B cell (primary cell): ENCODE measurements around the gene KLHL33. TPM values are rescaled to one million over a fixed set of nuclear protein-coding genes. Genes with fewer than 3 reads are reported as not detected.

ENCODE experiments used
- ATAC-seq: fragments of 200-7000 bp; cut with Tn5 transposase; one replicate; pipeline ENCODE4 v1.10.0; 2021; ENCODE audit warnings: low read depth, mild to moderate bottlenecking, moderate number of reproducible peaks, moderate library complexity
- CTCF ChIA-PET: fragments of 350-600 bp; sonication (Branson Sonifier 250); formaldehyde crosslinking; loops from one replicate; lab custom pipeline; 2021; ENCODE audit warnings: antibody characterized with exemption, inconsistent platforms; lab: Charles Lee
- POLR2A ChIA-PET: fragments of 350-600 bp; sonication (Branson Sonifier 250); formaldehyde crosslinking; loops from one replicate; lab custom pipeline; 2021; ENCODE audit warnings: antibody characterized with exemption; lab: Charles Lee
- DNase-seq: peaks from one replicate; pipeline ENCODE4 v3.0.0; 2013
- H2AFZ ChIP-seq: 2 replicates; pipeline ENCODE4 v1.6.1; 2012; ENCODE audit warnings: mild to moderate bottlenecking, low read depth, low read length; ENCODE audit not compliant: insufficient read depth, poor library complexity, severe bottlenecking
- H3K27ac ChIP-seq, 2 donors: 1 replicate in 1 of 2; 2 replicates in 1 of 2; pipeline ENCODE4 v1.5.1; 2012 to 2013; ENCODE audit warnings: low read length in 2 of 2, mild to moderate bottlenecking in 2 of 2, moderate library complexity in 1 of 2
- H3K27me3 ChIP-seq, 4 experiments: fragments of 200-600 bp in 1 of 4; sonication (generic) in 1 of 4; replicated peaks in 1 of 4; 1 replicate in 2 of 4; 2 replicates in 2 of 4; pipeline versions ENCODE4 v1.6.1 to v1.7.0; 2013 to 2016; ENCODE audit warnings: low read length in 3 of 4, mild to moderate bottlenecking in 2 of 4, mixed read lengths in 1 of 4, moderate library complexity in 1 of 4; ENCODE audit not compliant: insufficient read depth in 4 of 4, control insufficient read depth in 3 of 4; ENCODE audit errors: control extremely low read depth in 1 of 4
- H3K36me3 ChIP-seq, 2 experiments: replicated peaks in 1 of 2; 1 replicate in 1 of 2; 2 replicates in 1 of 2; pipeline versions ENCODE4 v1.6.1 to v1.7.1; 2013; ENCODE audit warnings: low read length in 1 of 2; ENCODE audit not compliant: insufficient read depth in 2 of 2, control insufficient read depth in 1 of 2; ENCODE audit errors: control extremely low read depth in 1 of 2, extremely low read depth in 1 of 2
- H3K4me1 ChIP-seq, 2 donors: fragments of 200-600 bp in 1 of 2; sonication (generic) in 1 of 2; 1 replicate in 1 of 2; 2 replicates in 1 of 2; pipeline versions ENCODE4 v1.5.1 to v1.6.1; 2013 to 2017; ENCODE audit warnings: low read length in 2 of 2; ENCODE audit not compliant: control insufficient read depth in 2 of 2, insufficient read depth in 2 of 2
- H3K4me2 ChIP-seq: replicated peaks from 2 replicates; pipeline ENCODE3; 2012; ENCODE audit warnings: mild to moderate bottlenecking, low read depth, low read length; ENCODE audit not compliant: poor library complexity, severe bottlenecking
- H3K4me3 ChIP-seq, 5 experiments: fragments of 200-600 bp in 1 of 5; sonication (generic) in 1 of 5; 1 replicate in 3 of 5; 2 replicates in 2 of 5; pipeline versions ENCODE4 v1.5.1 to v1.7.0; 2011 to 2016; ENCODE audit warnings: low read length in 4 of 5, mild to moderate bottlenecking in 4 of 5, low read depth in 2 of 5, control low read depth in 1 of 5, moderate library complexity in 1 of 5; ENCODE audit not compliant: insufficient read depth in 1 of 5; ENCODE audit errors: control extremely low read depth in 1 of 5, extremely low read depth in 1 of 5
- H3K79me2 ChIP-seq: fragments of 200-600 bp; sonication (generic); one replicate; pipeline ENCODE4 v1.6.0; 2016; ENCODE audit warnings: low read length; ENCODE audit not compliant: control insufficient read depth, insufficient read depth
- H3K9ac ChIP-seq: fragments of 200-600 bp; sonication (generic); 2 replicates; pipeline ENCODE4 v1.6.1; 2017; ENCODE audit warnings: mild to moderate bottlenecking, low read length, moderate library complexity
- H3K9me3 ChIP-seq, 3 donors: one replicate each; pipeline versions ENCODE4 v1.6.1 to v1.7.1; 2013; ENCODE audit warnings: low read length in 2 of 3; ENCODE audit not compliant: control insufficient read depth in 2 of 3, insufficient read depth in 1 of 3; ENCODE audit errors: control extremely low read depth in 1 of 3
- H4K20me1 ChIP-seq: 2 replicates; pipeline ENCODE4 v1.6.0; 2012; ENCODE audit warnings: mild to moderate bottlenecking, low read length; ENCODE audit not compliant: insufficient read depth, control insufficient read depth, poor library complexity, severe bottlenecking
- H3K27ac Mint-ChIP-seq: one replicate; pipeline ENCODE4 v1.8.0; 2021; ENCODE audit warnings: mixed read lengths
- H3K27me3 Mint-ChIP-seq: one replicate; pipeline ENCODE4 v1.8.0; 2021; ENCODE audit warnings: mixed read lengths
- H3K4me1 Mint-ChIP-seq: one replicate; pipeline ENCODE4 v1.8.0; 2021; ENCODE audit warnings: mixed read lengths
- H3K4me3 Mint-ChIP-seq: one replicate; pipeline ENCODE4 v1.8.0; 2021; ENCODE audit warnings: mixed read lengths
- H3K9me3 Mint-ChIP-seq: one replicate; pipeline ENCODE4 v1.8.0; 2022; ENCODE audit warnings: mixed read lengths; ENCODE audit not compliant: insufficient read depth
- EZH2 ChIP-seq: IDR thresholded peaks from 2 replicates; pipeline ENCODE4 v1.6.1; 2012; ENCODE audit warnings: borderline replicate concordance, low read depth, mild to moderate bottlenecking, moderate library complexity, low read length; ENCODE audit not compliant: insufficient read depth, poor library complexity, severe bottlenecking
- WGBS: methylation state at CpG from one replicate; pipeline ENCODE4 v1.1.5; 2013; ENCODE audit warnings: missing lambda C conversion rate; ENCODE audit not compliant: insufficient coverage; 5-methylcytosine and 5-hydroxymethylcytosine counted together
- intact Hi-C: fragments of 100-400 bp; cut with micrococcal nuclease; formaldehyde crosslinking; loops from one replicate; pipeline ENCODE4 v1.10.0; 2022
- polyA minus RNA-seq: library from RNA; depleted of rRNA, polyadenylated mRNA; stranded (reverse); fragments of >200 nt; gene quantifications from 2 replicates; pipeline ENCODE4 v1.2.3, GENCODE V29; 2012
- polyA plus RNA-seq: library from polyadenylated mRNA; depleted of rRNA; stranded (reverse); fragments of >200 nt; gene quantifications from 2 replicates; pipeline ENCODE4 v1.2.3, GENCODE V29; 2012
- total RNA-seq, 2 donors: library from RNA; stranded (reverse); fragments of 120-200 nt in 1 of 2; gene quantifications; 1 replicate in 1 of 2; 2 replicates in 1 of 2; pipeline versions ENCODE4 v1.2.3 to v1.2.4, GENCODE V29; 2013 to 2022
- TF ChIP-seq, protein P1 (sequence below): fragments of 200-600 bp; IDR thresholded peaks from one replicate; pipeline ENCODE4 v1.8.0; 2022; ENCODE audit warnings: antibody characterized with exemption, mild to moderate bottlenecking

Gene KLHL33
- total RNA-seq (0.20 and 0.27 TPM in 2 replicates), polyA plus RNA-seq (0.25 and 0.36 TPM in 2 replicates), polyA minus RNA-seq (0.77 and 0.86 TPM in 2 replicates)
- 0.51 TPM for total RNA-seq (2013)

- H3K9ac ChIP-seq, result no peak within 1 kb of the TSS
- WGBS, result 90% methylated on average over 17 of the region's 17 CpGs
- POLR2A ChIA-PET, result no interaction called here
- intact Hi-C loops, result no loop called here
- peaks cover 2% of the 10 kb centered on the region for H3K9me3 Mint-ChIP-seq
- no peaks in the 10 kb centered on the region for H3K27me3 ChIP-seq
- no peaks in the 10 kb centered on the region for H4K20me1 ChIP-seq
- no peak within 1 kb of the TSS for H3K4me3 ChIP-seq
- CTCF ChIA-PET, result interaction anchor here (3.4 kb wide), 1 partner anchor 20 kb away, joined by 16 read pairs; no protein-coding TSS in a partner anchor
- peaks cover 45% of the 10 kb centered on the region for H3K4me1 Mint-ChIP-seq
- peaks cover 34 to 53% of the 10 kb centered on the region in 2 donors for H3K4me1 ChIP-seq
- no peak for DNase-seq
- no peaks in the 10 kb centered on the region for H3K27me3 Mint-ChIP-seq
- no peaks in the 10 kb centered on the region for H3K36me3 ChIP-seq
- no peak for ATAC-seq
- no peak within 1 kb of the TSS for H3K4me2 ChIP-seq
- H3K27ac Mint-ChIP-seq, result no peak within 1 kb of the TSS
- H3K79me2 ChIP-seq, result no peaks in the 10 kb centered on the region
- H3K4me3 Mint-ChIP-seq, result peak within 1 kb of the TSS; percentile 16
- TF ChIP-seq EZH2, result no peak
- TF ChIP-seq, protein P1, sequence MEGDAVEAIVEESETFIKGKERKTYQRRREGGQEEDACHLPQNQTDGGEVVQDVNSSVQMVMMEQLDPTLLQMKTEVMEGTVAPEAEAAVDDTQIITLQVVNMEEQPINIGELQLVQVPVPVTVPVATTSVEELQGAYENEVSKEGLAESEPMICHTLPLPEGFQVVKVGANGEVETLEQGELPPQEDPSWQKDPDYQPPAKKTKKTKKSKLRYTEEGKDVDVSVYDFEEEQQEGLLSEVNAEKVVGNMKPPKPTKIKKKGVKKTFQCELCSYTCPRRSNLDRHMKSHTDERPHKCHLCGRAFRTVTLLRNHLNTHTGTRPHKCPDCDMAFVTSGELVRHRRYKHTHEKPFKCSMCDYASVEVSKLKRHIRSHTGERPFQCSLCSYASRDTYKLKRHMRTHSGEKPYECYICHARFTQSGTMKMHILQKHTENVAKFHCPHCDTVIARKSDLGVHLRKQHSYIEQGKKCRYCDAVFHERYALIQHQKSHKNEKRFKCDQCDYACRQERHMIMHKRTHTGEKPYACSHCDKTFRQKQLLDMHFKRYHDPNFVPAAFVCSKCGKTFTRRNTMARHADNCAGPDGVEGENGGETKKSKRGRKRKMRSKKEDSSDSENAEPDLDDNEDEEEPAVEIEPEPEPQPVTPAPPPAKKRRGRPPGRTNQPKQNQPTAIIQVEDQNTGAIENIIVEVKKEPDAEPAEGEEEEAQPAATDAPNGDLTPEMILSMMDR, result no peak
- no peak within 1 kb of the TSS for H2AFZ ChIP-seq
- H3K9me3 ChIP-seq, result peaks cover 0 to 12% (median 3%) of the 10 kb centered on the region in 3 donors
- H3K27ac ChIP-seq, result no peak within 1 kb of the TSS
These were observed at the start of gene KLHL33 for GRCh38 chr14:20435582-20436362. Gene KLHL33 (minus strand): TSS chr14:20436166. CDS start chr14:20435811, 355 bp downstream.

DNA sequence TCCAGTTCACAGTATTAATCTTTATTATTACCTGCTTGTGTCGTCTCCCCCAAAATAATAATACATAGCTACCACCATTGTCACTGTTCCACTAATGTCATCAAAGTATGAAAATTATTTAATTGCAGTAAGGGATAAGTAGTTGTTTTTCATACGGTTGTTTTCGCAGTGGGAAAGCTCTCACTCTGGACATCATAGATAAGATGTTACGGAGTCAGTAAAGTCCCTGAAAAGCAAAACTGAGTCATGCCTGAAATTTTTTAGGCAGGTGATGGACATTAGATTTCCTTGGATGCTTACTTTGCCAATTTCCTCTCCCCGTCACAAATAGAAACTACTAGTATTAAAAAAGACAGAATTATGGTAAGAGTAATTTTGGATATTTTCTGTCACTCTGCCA lies 46.4 kb upstream of the KLHL33 start:
- intact Hi-C loops, result no loop called here
- peaks cover 20 to 21% of the 10 kb centered on the region in 2 donors for H3K4me1 ChIP-seq
- no peaks in the 10 kb centered on the region for H4K20me1 ChIP-seq
- DNase-seq (no peak), ATAC-seq (no peak)
- no peak overlapping the region for H3K4me3 Mint-ChIP-seq
- POLR2A ChIA-PET, result no interaction called here
- no peaks in the 10 kb centered on the region for H3K27me3 Mint-ChIP-seq
- no peaks in the 10 kb centered on the region for H3K9me3 Mint-ChIP-seq
- TF ChIP-seq EZH2, result no peak
- TF ChIP-seq, protein P1, result no peak
- WGBS, result 100% methylated on average over 3 of the region's 5 CpGs
- no peak overlapping the region for H3K4me3 ChIP-seq
- H3K4me1 Mint-ChIP-seq, result peaks cover 18% of the 10 kb centered on the region
- no peaks in the 10 kb centered on the region for H3K27me3 ChIP-seq
- H3K4me2 ChIP-seq, result no peak overlapping the region
- peaks cover 4% of the 10 kb centered on the region for H3K79me2 ChIP-seq
- peaks cover 0 to 13% of the 10 kb centered on the region in 2 experiments for H3K36me3 ChIP-seq
- no peak overlapping the region for H3K27ac Mint-ChIP-seq
- H3K9ac ChIP-seq, result no peak overlapping the region
- no peak overlapping the region for H2AFZ ChIP-seq
- CTCF ChIA-PET, result interaction anchor here (0.8 to 1.6 kb wide), 5 partner anchors 13 to 153 kb away, joined by 3 read pairs; partner anchors contain the start of gene PNP
- H3K27ac ChIP-seq, result no peak overlapping the region
- no peaks in the 10 kb centered on the region for H3K9me3 ChIP-seq
